GM12864 (cell line): ENCODE measurements around the gene LANCL2.

Source experiments
- DNase-seq: peaks from one replicate; pipeline ENCODE4 v3.0.0-alpha.2; 2011; ENCODE audit warnings: low read depth
- H3K4me3 ChIP-seq: 2 replicates; pipeline ENCODE4 v1.5.1; 2011; ENCODE audit warnings: mild to moderate bottlenecking, low read depth, low read length, control low read depth
- TF ChIP-seq, protein P1 (sequence below): IDR thresholded peaks from 2 replicates; pipeline ENCODE4 v1.5.1; 2011; ENCODE audit warnings: low read depth, mild to moderate bottlenecking, moderate library complexity, low read length, control low read depth, inconsistent platforms; ENCODE audit errors: missing control alignments

The LANCL2 gene

DNA sequence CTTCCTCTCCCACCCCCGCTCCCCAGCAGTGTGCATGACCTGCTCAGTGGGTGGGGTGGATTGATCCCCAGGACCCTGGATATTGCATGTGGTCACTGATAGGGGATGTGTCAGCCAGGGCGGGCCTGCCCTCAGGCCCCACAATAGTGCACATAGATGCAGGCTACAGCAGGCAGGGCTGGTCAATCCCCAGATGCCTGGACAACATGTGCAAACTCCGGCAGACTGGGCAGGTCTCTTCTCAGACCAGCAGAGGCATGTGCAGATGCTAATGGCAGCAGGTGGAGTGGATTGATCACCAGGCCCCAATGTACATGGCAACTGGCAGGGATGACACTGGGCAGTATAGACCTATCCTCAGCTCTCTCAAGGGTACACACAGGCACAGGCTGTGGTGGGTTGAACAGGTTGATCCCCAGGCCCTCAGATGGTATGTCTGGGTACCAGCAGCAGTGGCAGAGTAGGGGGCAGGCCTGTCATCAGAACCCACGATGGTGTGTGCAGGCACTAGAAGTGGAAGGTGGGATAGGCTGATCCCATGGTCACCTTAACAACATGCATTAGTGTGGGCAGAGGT, 98.6 kb downstream of the LANCL2 start:
- DNase-seq: no peak
- H3K4me3 ChIP-seq: no peak overlapping the region
- TF ChIP-seq, protein P1, sequence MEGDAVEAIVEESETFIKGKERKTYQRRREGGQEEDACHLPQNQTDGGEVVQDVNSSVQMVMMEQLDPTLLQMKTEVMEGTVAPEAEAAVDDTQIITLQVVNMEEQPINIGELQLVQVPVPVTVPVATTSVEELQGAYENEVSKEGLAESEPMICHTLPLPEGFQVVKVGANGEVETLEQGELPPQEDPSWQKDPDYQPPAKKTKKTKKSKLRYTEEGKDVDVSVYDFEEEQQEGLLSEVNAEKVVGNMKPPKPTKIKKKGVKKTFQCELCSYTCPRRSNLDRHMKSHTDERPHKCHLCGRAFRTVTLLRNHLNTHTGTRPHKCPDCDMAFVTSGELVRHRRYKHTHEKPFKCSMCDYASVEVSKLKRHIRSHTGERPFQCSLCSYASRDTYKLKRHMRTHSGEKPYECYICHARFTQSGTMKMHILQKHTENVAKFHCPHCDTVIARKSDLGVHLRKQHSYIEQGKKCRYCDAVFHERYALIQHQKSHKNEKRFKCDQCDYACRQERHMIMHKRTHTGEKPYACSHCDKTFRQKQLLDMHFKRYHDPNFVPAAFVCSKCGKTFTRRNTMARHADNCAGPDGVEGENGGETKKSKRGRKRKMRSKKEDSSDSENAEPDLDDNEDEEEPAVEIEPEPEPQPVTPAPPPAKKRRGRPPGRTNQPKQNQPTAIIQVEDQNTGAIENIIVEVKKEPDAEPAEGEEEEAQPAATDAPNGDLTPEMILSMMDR: no peak

DNA sequence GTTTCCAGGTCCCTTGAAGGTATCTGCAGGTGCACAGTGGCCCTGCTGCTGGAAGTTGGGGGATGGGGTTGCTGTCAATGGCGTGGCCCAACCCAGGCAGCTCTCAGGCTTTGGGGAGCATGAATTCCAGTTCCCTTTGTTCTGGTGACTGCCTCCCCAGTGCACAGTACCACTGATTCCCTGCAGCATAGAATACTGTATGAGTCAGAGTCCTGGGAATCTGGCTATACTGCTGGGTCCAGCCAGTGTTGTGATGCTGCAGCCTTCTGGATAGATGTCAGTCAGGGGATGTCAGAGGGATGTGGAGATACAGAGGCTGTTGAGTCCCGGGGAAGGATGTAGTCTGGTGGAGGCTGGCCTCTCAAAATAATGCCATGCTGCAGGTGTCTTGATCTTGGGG, 99.3 kb downstream of the LANCL2 start:
- TF ChIP-seq, protein P1: no peak
- no peak for DNase-seq
- H3K4me3 ChIP-seq: no peak overlapping the region

DNA sequence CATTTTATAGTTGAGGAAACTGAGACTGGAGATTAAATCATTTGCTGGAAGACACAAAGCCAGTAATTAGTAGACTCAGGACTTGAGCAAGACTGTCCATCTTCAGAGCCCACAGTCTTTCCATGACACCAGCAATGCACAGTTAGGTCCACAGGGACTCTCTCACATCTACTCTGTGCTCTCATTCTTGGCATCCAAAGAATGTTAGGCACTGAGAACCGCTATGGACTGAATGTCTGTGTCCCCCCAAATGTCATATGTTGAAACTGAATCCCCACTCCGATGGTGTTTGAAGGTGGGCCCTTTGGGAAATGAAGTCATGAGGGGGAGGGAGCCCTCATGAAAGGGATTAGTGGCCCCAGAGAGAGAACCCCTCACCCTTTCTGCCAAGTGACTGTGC, 100.6 kb downstream of the LANCL2 start:
- TF ChIP-seq, protein P1: no peak
- no peak for DNase-seq
- H3K4me3 ChIP-seq: no peak overlapping the region

DNA sequence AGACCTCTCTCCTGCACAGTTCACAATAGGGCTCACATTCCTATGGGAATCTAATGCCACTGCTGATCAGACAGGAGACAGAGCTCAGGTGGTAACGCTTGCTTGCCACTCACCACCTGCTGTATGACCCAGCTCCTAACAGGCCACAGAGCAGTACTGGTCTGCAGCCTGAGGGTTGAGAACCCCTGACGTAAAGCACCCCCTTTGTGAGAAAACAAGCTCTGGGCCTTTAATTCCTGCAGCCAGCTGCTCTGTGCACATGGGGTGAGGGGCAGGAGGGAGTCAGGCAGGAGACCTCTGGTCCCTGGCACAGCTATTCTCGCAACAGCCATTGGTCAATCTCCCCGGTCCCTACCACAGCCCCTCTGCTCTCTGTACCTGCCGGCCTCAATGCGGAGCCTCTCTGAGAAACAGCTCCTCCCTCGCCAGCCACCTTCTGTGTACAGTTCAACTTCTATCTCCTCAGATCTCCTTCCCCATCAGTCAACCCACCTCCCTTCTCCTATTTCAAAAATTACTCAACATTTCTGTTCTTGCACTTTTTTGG, 102.0 kb downstream of the LANCL2 start:
- H3K4me3 ChIP-seq: no peak overlapping the region
- no peak for DNase-seq
- TF ChIP-seq, protein P1: no peak

DNA sequence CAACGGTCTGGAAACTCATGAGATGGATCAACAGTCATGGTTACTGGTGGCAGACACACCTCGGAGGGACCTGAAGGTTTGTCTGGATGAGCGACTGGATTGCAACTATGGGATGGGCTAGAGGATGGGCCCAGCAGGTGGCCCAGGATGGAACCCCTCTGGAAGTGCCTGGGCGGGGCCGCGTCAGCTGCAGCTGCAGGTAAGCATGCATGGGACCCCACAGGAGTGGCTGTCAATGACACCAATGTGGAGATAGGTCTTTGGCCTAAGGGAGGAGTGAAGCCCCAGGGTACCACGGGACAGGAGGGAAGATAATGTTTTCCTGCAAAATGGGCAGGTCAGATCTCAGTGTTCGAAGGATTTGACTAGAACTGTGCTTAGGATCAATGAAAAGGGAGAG, 103.4 kb downstream of the LANCL2 start:
- TF ChIP-seq, protein P1: no peak
- H3K4me3 ChIP-seq: no peak overlapping the region
- DNase-seq: no peak

DNA sequence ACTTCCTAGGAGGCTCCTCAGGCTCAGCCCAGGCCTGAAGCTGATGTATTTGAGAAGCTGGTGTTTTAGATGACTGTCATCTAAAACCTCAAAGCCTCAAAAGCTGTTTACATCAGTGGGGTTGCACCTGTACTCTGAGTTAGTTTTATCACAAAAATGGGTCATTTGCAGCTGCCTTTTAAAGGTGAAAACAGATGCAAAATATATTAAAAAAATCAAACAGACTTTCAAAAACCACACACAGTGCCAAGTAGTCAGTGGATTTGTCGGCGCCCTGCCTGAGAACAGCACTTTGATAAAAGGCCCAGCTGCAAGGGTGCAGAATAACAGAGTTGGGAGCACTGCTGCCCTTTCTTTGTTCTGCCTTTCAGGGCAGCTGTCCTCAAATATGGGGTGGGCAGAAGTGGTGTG, 104.1 kb downstream of the LANCL2 start:
- TF ChIP-seq, protein P1: no peak
- no peak for DNase-seq
- no peak overlapping the region for H3K4me3 ChIP-seq

DNA sequence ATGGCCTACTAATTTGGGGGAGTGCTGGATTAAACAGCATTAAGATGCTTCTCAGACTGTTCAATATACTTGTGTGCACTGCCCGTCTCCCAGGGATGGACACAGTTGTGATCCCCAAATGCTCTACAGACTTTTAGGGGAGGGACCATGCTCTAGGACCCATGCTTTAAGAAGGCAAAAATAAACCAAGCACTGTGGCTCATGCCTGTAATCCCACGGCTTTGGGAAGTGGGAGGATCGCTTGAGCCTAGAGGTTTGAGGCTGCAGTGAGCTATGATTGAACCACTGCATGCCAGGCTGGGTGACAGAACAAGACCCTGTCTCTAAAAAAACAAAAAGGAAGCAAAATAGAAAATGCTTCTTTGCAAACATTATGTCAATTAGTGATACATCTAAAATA, 104.6 kb downstream of the LANCL2 start:
- no peak overlapping the region for H3K4me3 ChIP-seq
- DNase-seq: no peak
- TF ChIP-seq, protein P1: no peak
